DND-41 (cell line): Measurements from ENCODE around the gene TMX2.

Experiments
- EZH2 ChIP-seq: IDR thresholded peaks from 3 replicates; pipeline ENCODE4 v1.6.1; 2012; ENCODE audit warnings: borderline replicate concordance, low read depth, mild to moderate bottlenecking, moderate library complexity, low read length, inconsistent platforms; ENCODE audit not compliant: severe bottlenecking
- TF ChIP-seq, protein P1 (sequence below): IDR thresholded peaks from 2 replicates; pipeline ENCODE4 v1.5.1; 2012; ENCODE audit warnings: borderline replicate concordance, low read length, moderate library complexity, mild to moderate bottlenecking; ENCODE audit not compliant: poor library complexity, severe bottlenecking; ENCODE audit errors: extremely low read depth

DNA sequence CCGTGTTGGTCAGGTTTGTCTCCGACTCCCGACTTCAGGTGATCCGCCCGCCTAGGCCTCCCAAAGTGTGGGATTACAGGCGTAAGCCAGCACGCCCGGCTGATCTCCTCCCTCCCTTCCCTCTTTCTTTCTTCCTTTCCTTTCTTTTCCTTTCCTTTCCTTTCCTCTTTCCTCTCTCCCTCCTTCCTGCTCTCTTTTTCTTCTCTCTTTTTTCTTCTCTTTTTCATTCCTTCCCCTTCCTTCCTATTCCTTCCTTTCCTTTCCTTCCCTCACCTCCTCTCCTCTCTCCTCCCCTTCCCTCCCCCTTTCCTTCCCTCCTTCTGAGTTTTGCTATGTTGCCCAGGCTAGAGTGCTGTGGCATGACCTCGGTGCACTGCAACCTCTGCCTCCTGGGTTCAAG, 48.4 kb upstream of the TMX2 start:
- TF ChIP-seq, protein P1, sequence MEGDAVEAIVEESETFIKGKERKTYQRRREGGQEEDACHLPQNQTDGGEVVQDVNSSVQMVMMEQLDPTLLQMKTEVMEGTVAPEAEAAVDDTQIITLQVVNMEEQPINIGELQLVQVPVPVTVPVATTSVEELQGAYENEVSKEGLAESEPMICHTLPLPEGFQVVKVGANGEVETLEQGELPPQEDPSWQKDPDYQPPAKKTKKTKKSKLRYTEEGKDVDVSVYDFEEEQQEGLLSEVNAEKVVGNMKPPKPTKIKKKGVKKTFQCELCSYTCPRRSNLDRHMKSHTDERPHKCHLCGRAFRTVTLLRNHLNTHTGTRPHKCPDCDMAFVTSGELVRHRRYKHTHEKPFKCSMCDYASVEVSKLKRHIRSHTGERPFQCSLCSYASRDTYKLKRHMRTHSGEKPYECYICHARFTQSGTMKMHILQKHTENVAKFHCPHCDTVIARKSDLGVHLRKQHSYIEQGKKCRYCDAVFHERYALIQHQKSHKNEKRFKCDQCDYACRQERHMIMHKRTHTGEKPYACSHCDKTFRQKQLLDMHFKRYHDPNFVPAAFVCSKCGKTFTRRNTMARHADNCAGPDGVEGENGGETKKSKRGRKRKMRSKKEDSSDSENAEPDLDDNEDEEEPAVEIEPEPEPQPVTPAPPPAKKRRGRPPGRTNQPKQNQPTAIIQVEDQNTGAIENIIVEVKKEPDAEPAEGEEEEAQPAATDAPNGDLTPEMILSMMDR, result no peak
- TF ChIP-seq EZH2, result no peak
